Measurements from ENCODE around the gene ARHGAP45.

Gene ARHGAP45

DNA sequence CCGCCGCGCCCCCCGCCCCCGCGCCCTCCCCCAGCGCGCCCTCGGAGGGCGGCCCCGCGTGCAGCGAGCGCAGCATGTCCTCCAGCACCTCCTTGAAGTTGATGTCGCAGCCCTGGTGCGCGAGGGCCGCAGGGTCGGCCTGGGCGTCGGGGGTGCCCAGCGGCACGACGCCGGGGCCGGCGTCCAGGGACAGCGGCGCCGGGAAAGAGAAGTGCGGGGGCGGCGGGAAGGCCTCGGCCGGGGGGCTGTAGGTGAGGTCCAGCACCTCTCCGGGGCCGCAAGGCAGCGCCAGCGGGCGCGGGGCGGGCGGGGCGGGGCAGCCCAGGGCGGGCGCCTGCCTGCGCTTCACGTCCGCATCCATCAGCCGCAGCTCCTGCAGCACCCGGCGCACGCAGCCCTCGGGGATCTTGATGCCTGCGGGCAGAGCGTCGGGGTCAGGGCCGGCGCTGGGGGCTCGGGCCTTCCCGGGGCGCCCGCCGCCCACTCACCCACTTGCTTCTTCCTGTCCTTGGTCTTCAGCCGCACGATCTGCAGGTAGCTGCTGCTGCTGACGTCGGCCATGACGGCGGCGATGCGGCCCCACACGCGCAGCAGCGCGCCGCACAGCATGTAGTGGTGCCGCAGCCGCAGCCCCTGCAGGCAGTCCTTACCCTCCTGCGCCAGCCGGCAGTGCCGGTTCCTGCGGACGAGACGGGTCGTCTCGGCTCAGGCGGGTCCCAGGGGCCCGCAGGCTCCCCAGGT, 41.5 kb downstream of the ARHGAP45 start:
- no peaks in the 10 kb centered on the region for H3K27me3 ChIP-seq
- no peak for TF ChIP-seq CTCF (IDR thresholded peaks at IDR 0.05; ENCODE audit: low read depth, low read length)
- peaks cover 9% of the 10 kb centered on the region for H3K4me1 ChIP-seq
- H3K9me3 ChIP-seq: no peaks in the 10 kb centered on the region
- no peak for DNase-seq
- no peak overlapping the region for H3K4me3 ChIP-seq (ENCODE audit: low read depth, low read length)
- peaks cover 33% of the 10 kb centered on the region for H3K36me3 ChIP-seq

DNA sequence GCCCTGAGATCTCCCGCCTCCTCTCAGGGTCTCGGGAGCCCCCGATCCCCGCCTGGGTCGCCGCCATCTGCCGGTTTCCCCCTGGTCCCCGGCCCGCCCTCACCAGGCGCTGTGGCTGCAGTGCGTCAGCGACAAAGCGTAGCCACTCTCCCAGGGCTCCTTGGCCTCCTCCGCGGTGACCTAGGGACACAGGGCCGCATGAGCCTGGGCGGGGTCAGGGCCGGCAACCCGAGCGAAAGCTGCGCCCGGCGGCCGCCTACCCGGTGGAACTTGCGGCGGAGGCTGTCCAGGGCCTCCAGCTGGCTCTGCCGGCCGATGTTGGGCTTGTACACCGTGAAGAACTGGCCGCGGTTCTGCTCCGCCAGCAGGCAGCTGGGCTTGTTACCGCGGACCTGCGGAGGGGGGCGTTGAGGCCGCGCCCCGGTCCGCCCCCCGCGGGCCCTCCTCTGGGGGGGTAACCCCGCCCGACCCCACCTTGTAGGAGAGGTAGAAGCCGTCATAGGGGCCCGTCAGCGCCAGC, 42.1 kb downstream of the ARHGAP45 start:
- peaks cover 11% of the 10 kb centered on the region for H3K4me1 ChIP-seq
- H3K9me3 ChIP-seq: no peaks in the 10 kb centered on the region
- TF ChIP-seq CTCF (IDR thresholded peaks at IDR 0.05; ENCODE audit: low read depth, low read length): no peak
- DNase-seq: no peak
- H3K4me3 ChIP-seq (ENCODE audit: low read depth, low read length): no peak overlapping the region
- H3K27me3 ChIP-seq: no peaks in the 10 kb centered on the region
- H3K36me3 ChIP-seq: peaks cover 35% of the 10 kb centered on the region

- no peak overlapping the region for H3K4me3 ChIP-seq (ENCODE audit: low read depth, low read length)
- H3K9me3 ChIP-seq: no peaks in the 10 kb centered on the region
- H3K4me1 ChIP-seq: peaks cover 11% of the 10 kb centered on the region
- H3K27me3 ChIP-seq: no peaks in the 10 kb centered on the region
- DNase-seq: no peak
- H3K36me3 ChIP-seq: peaks cover 37% of the 10 kb centered on the region
- no peak for TF ChIP-seq CTCF (IDR thresholded peaks at IDR 0.05; ENCODE audit: low read depth, low read length)
Observed at GRCh38 chr19:1109697-1110671, 43.0 kb downstream of the ARHGAP45 start.

DNA sequence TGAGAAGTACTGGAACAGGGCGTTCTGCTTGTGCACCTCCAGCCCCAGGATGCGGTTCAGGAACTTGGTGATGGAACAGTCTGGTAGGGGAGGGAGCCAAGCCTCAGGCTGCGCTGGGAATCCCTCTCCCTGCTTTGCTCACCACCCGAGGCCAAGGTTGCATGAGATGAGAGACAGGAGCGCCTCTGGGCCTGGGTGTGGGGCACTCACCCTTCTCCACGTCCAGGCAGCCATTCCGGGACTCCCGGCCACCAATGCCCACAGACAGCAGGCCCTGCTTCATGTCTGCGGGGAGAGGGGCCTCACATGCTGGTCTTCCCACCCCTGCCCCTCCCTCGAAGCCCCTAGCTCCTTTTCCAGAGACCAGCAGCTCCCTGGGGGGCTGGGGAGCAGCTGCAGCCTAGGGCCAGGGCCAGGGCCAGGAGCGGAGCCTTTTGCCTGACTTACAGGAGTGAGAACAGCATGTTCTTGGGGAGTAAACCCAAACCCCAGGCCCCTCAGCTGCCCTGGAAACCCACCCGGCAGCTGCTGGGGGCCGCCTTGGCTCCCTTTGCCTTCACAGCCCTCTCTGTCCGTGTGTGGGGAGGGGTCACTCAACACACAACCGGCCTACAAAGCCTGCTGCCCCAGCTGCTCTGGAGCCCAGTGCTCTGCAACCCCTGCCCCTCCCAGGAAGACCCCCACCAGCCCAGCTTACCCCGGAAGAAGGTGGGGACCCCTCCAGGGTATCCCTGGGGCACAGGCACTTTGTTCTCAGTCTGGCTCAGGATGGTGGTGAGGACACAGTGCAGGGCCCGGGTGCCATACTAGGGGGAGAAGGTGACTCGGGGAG, 44.1 kb downstream of the ARHGAP45 start:
- Histone ChIP-seq H3K36me3 (peaks cover 36% of the 10 kb centered on the region), H3K9me3 (no peaks in the 10 kb centered on the region)
- no peak for TF ChIP-seq CTCF (IDR thresholded peaks at IDR 0.05; ENCODE audit: low read depth, low read length)

DNA sequence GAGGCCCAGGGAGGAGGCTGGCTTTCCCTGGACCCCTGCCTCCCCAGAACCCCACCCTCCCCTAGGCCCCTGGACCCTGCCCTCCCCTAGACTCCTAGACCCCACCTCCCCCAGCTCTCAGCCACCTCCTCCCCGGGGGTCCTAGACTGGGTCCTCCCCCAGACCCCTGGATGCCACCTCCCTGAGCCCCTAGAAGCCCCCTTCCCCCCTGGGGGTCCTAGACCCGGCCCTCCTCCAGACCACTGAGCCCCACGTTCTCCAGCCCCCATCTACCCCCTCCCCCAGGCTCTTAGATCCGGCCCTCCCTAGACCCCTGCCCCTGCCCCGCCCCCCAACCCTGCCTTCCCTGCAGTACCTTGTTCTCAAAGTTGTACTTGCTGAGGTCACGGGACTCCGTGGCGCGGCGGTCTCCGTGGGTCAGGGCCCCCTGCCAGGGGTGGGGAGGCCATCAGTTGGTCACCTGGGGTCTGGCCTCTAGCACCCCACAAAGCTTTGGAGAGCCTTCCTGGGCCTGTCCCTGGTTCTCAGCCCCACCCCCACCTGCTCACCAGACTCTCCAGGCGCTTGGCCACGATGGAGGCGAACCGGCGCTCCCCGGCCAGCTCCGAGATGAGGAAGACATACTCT, 44.8 kb downstream of the ARHGAP45 start:
- no peak for DNase-seq
- Histone ChIP-seq H3K4me1 (peaks cover 11% of the 10 kb centered on the region), H3K4me3 (ENCODE audit: low read depth, low read length) (no peak overlapping the region), H3K36me3 (peaks cover 32% of the 10 kb centered on the region), H3K27me3 (no peaks in the 10 kb centered on the region), H3K9me3 (no peaks in the 10 kb centered on the region)
- no peak for TF ChIP-seq CTCF (IDR thresholded peaks at IDR 0.05; ENCODE audit: low read depth, low read length)

More for the DNA sequence above, 44.1 kb downstream of the ARHGAP45 start:
- H3K4me1 ChIP-seq: peaks cover 11% of the 10 kb centered on the region
- H3K4me3 ChIP-seq (ENCODE audit: low read depth, low read length): no peak overlapping the region
- no peaks in the 10 kb centered on the region for H3K27me3 ChIP-seq
- no peak for DNase-seq

All from BE2C (cell line).